K562 (cell line): ENCODE measurements around the gene ITGB2. TPM values are rescaled to one million over a fixed set of nuclear protein-coding genes. Genes with fewer than 3 reads are reported as not detected.
A peak's percentile ranks its signal among the peaks of the same experiment; 100 is the strongest.

Experiments used
- ATAC-seq: fragments of 200-7000 bp; cut with Tn5 transposase; 3 replicates; pipeline ENCODE4 v1.9.1; 2020; ENCODE audit warnings: moderate library complexity
- BruUV-seq: library from RNA; stranded (reverse); fragments of 400-500 nt; replicated peaks from 2 replicates; lab custom pipeline; 2021; lab: Mats Ljungman, UMichigan
- CTCF ChIA-PET: fragments of 300-600 bp; formaldehyde crosslinking; extraction: SDS; loops from one replicate; lab custom pipeline; 2021; ENCODE audit warnings: low intra/inter-chr PET ratio; lab: Yijun Ruan, JAX
- POLR2A ChIA-PET: fragments of 300-600, 350-650 bp; sonication (Branson Sonifier 250); formaldehyde crosslinking; extraction: SDS; loops from one replicate; lab custom pipeline; 2021; ENCODE audit warnings: antibody characterized with exemption, inconsistent platforms; lab: Yijun Ruan, JAX
- DNase-seq, 4 experiments: peaks; one replicate each; pipeline versions ENCODE4 v3.0.0 to v3.0.0-alpha.2; 2011 to 2018; ENCODE audit warnings: low spot score in 3 of 4, mixed read lengths in 3 of 4; ENCODE audit errors: extremely low read depth in 1 of 4
- FAIRE-seq: peaks from 2 replicates; lab custom pipeline; 2011; peaks lifted over from hg19 to GRCh38; lab: Jason Lieb, UNC
- H2AFZ ChIP-seq: 2 replicates; pipeline ENCODE4 v1.6.0; 2011; ENCODE audit warnings: low read depth, low read length, control low read depth, inconsistent platforms
- H3K27ac ChIP-seq: fragments of 200-600 bp; 3 replicates; pipeline ENCODE4 v1.8.0; 2011; ENCODE audit warnings: low read depth, mild to moderate bottlenecking, control low read depth, inconsistent platforms, low read length, moderate library complexity, mixed read lengths; ENCODE audit errors: extremely low read depth
- H3K27me3 ChIP-seq, 2 experiments: fragments of 300-600 bp in 1 of 2; 2 replicates in 1 of 2; 3 replicates in 1 of 2; pipeline versions ENCODE4 v1.6.0 to v1.8.0; 2011; ENCODE audit warnings: inconsistent platforms in 2 of 2, low read length in 2 of 2, mild to moderate bottlenecking in 1 of 2, mixed read lengths in 1 of 2, moderate library complexity in 1 of 2; ENCODE audit not compliant: control insufficient read depth in 2 of 2, insufficient read depth in 2 of 2
- H3K36me3 ChIP-seq: fragments of 300-600 bp; 3 replicates; pipeline ENCODE4 v1.8.0; 2011; ENCODE audit warnings: mild to moderate bottlenecking, low read length, inconsistent platforms; ENCODE audit not compliant: control insufficient read depth, insufficient read depth
- H3K4me1 ChIP-seq, 2 experiments: fragments of 200-600 bp in 1 of 2; replicated peaks in 1 of 2; 2 replicates in 1 of 2; 3 replicates in 1 of 2; pipeline versions ENCODE4 v1.5.1 to v1.8.0; 2011; ENCODE audit warnings: inconsistent platforms in 2 of 2, low read length in 2 of 2, mild to moderate bottlenecking in 1 of 2, mixed read lengths in 1 of 2, moderate library complexity in 1 of 2; ENCODE audit not compliant: control insufficient read depth in 2 of 2, insufficient read depth in 2 of 2
- H3K4me2 ChIP-seq: 2 replicates; pipeline ENCODE4 v1.6.1; 2011; ENCODE audit warnings: low read length, control low read depth, inconsistent platforms, mixed read lengths; ENCODE audit not compliant: insufficient read depth
- H3K4me3 ChIP-seq: fragments of 200-600 bp; sonication (generic), shearing (Covaris generic); 2 replicates; pipeline ENCODE4 v1.5.1; 2016; ENCODE audit warnings: control low read depth, inconsistent platforms
- H3K79me2 ChIP-seq: fragments of 200-600 bp; 3 replicates; pipeline ENCODE4 v1.8.0; 2011; ENCODE audit warnings: low read length, inconsistent platforms; ENCODE audit not compliant: control insufficient read depth, insufficient read depth
- H3K9ac ChIP-seq, 2 experiments: 2 replicates each; pipeline versions ENCODE4 v1.6.0 to v1.6.1; 2011; ENCODE audit warnings: low read depth in 2 of 2, low read length in 2 of 2, control low read depth in 1 of 2, inconsistent platforms in 1 of 2, mild to moderate bottlenecking in 1 of 2, mixed read lengths in 1 of 2; ENCODE audit not compliant: insufficient read depth in 1 of 2
- H3K9me1 ChIP-seq: one replicate; pipeline ENCODE4 v1.6.0; 2011; ENCODE audit warnings: inconsistent platforms, mild to moderate bottlenecking, low read length, moderate library complexity; ENCODE audit not compliant: control insufficient read depth, insufficient read depth
- H3K9me3 ChIP-seq: replicated peaks from 2 replicates; pipeline ENCODE4 v1.5.1; 2011; ENCODE audit warnings: low read depth, low read length, inconsistent platforms; ENCODE audit not compliant: control insufficient read depth, insufficient read depth
- H4K20me1 ChIP-seq: replicated peaks from 2 replicates; pipeline ENCODE4 v1.6.1; 2011; ENCODE audit warnings: low read length, inconsistent platforms, mixed read lengths; ENCODE audit not compliant: control insufficient read depth, insufficient read depth
- CHAMP1 ChIP-seq: fragments of 450-650 bp; IDR thresholded peaks from 2 replicates; pipeline ENCODE4 v1.6.1; 2016; ENCODE audit warnings: mild to moderate bottlenecking
- ELK1 ChIP-seq: sonication (generic); formaldehyde crosslinking; IDR thresholded peaks from 2 replicates; pipeline ENCODE4 v1.8.1; 2022; ENCODE audit warnings: missing genetic modification reagents
- GABPB1 ChIP-seq: sonication (generic); formaldehyde crosslinking; IDR thresholded peaks from 2 replicates; pipeline ENCODE4 v1.8.0; 2022; ENCODE audit warnings: mild to moderate bottlenecking, missing genetic modification reagents
- GABPB2 ChIP-seq: fragments of 250-450 bp; sonication (Bioruptor Pico); conservative IDR thresholded peaks from 2 replicates; pipeline ENCODE4 v1.5.1; 2021; ENCODE audit warnings: mild to moderate bottlenecking
- JUND ChIP-seq, 2 experiments: IDR thresholded peaks; 2 replicates in 1 of 2; 3 replicates in 1 of 2; pipeline ENCODE4 v1.6.1; 2011; ENCODE audit warnings: borderline replicate concordance in 2 of 2, low read depth in 2 of 2, low read length in 2 of 2, improper control_type of control experiment in 1 of 2, missing biosample characterization in 1 of 2, missing genetic modification characterization in 1 of 2, missing genetic modification reagents in 1 of 2
- KLF1 ChIP-seq: fragments of 450-650 bp; IDR thresholded peaks from 2 replicates; pipeline ENCODE4 v1.6.1; 2016; ENCODE audit warnings: missing genetic modification characterization, missing compliant biosample characterization
- MCM3 ChIP-seq: fragments of 450-650 bp; IDR thresholded peaks from 2 replicates; pipeline ENCODE4 v1.6.1; 2016
- NFIX ChIP-seq: fragments of 250-450 bp; sonication (Bioruptor Pico); IDR thresholded peaks from 2 replicates; pipeline ENCODE4 v1.4.0; 2020; ENCODE audit warnings: low read depth, mild to moderate bottlenecking, moderate library complexity
- RBM34 ChIP-seq: fragments of 200-400 bp; formaldehyde crosslinking; IDR thresholded peaks from 2 replicates; pipeline ENCODE4 v1.6.1; 2018; ENCODE audit warnings: low read length, borderline replicate concordance; ENCODE audit not compliant: insufficient read depth
- SAFB2 ChIP-seq: fragments of 200-400 bp; formaldehyde crosslinking; IDR thresholded peaks from 2 replicates; pipeline ENCODE4 v1.6.1; 2018; ENCODE audit warnings: borderline replicate concordance, low read length, low read depth, moderate library complexity; ENCODE audit not compliant: severe bottlenecking
- SIN3A ChIP-seq, 2 experiments: fragments of 150-350 bp in 1 of 2; IDR thresholded peaks; 2 replicates each; pipeline ENCODE4 v1.6.1; 2011 to 2016; ENCODE audit warnings: borderline replicate concordance in 2 of 2, low read depth in 2 of 2, low read length in 2 of 2, mild to moderate bottlenecking in 2 of 2, moderate library complexity in 2 of 2; ENCODE audit not compliant: control insufficient read depth in 1 of 2
- YBX1 ChIP-seq: fragments of 450-650 bp; IDR thresholded peaks from 2 replicates; pipeline ENCODE4 v1.7.1; 2016; ENCODE audit warnings: mild to moderate bottlenecking
- ZNF12 ChIP-seq: sonication (generic); formaldehyde crosslinking; IDR thresholded peaks from 2 replicates; pipeline ENCODE4 v1.4.0; 2020; ENCODE audit warnings: mild to moderate bottlenecking, missing genetic modification reagents
- ZNF316 ChIP-seq: fragments of 450-650 bp; IDR thresholded peaks from 2 replicates; pipeline ENCODE4 v1.6.1; 2016
- ZNF668 ChIP-seq: fragments of 250-450 bp; sonication (Bioruptor Pico); IDR thresholded peaks from 2 replicates; pipeline ENCODE4 v1.8.0; 2022; ENCODE audit warnings: mild to moderate bottlenecking, inconsistent platforms
- WGBS: fragments of 100-300 bp; shearing (Covaris generic); methylation state at CpG from one replicate; pipeline ENCODE4 v1.1.6; 2016; ENCODE audit warnings: low coverage, mixed read lengths; ENCODE audit not compliant: insufficient coverage; ENCODE audit errors: missing lambda C conversion rate; 5-methylcytosine and 5-hydroxymethylcytosine counted together
- in situ Hi-C: fragments of 300-500 bp; cut with MboI; formaldehyde crosslinking; loops from 4 replicates; pipeline ENCODE4 v1.15.0; 2018; ENCODE audit warnings: inconsistent platforms, mixed read lengths
- intact Hi-C: fragments of 100-400 bp; cut with micrococcal nuclease; formaldehyde crosslinking; loops from 2 replicates; pipeline ENCODE4 v1.14.2; 2022
- polyA plus RNA-seq, 8 experiments: library from polyadenylated mRNA; depleted of rRNA in 4 of 8; stranded (reverse) in 5 of 8; unstranded in 3 of 8; fragments of >200 nt; fragmentation: Nextera tagmentation in 2 of 8; fragmentation: Illumina TruSeq in 1 of 8; extraction: Ambion mirVana in 2 of 8; extraction: Trizol in 1 of 8; gene quantifications; 2 replicates each; pipeline versions ENCODE4 v1.2.1 to v1.2.3, GENCODE V29; 2011 to 2014; ENCODE audit warnings: inconsistent platforms in 1 of 8, missing spikeins in 1 of 8
- total RNA-seq, 7 experiments: library from RNA; depleted of rRNA in 6 of 7; stranded (reverse); fragments of >200 nt in 6 of 7; fragmentation: Illumina TruSeq in 2 of 7; extraction: Trizol in 2 of 7; gene quantifications; 2 replicates each; pipeline versions ENCODE4 v1.2.1 to v1.2.3, GENCODE V29; 2011 to 2021; ENCODE audit warnings: low replicate concordance in 1 of 7
- TF ChIP-seq, protein P1 (sequence below): fragments of 450-650 bp; IDR thresholded peaks from 2 replicates; pipeline ENCODE4 v1.6.1; 2018; ENCODE audit not compliant: partially characterized antibody

ITGB2 gene
- total and polyA plus RNA-seq, 9 of the 15 experiments (the other 6 are each of a cell fraction or from before 2014, with no cell fraction given) = 0.07 to 1.3 (median 0.51) TPM; not detected in 2

DNA sequence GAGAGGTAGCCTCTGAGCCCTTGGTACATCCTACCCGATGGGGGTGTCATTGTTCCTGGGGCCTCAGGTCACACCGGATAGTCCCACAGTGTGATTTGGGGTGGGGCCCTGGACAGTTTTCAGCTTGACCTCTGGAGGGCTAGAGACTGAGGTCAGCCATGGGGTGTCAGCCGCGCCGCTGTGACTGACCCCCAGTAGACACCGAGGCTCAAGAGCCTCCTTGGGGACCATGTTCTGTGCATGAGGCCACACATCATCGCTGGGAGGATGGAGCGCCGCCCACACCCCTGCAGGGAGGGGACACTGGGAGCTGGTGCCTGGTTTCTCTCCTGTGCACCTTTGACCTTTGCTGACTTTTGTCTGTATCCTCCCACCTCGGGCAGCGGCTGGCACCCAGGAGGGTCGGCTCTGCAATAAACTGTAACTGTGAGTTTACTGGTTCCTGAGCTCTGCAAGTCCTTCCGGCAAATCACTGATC lies 22.6 kb downstream of the ITGB2 start:
- no peak overlapping the region for H3K9ac ChIP-seq
- peak; percentile 7 for ATAC-seq
- peaks cover 37 to 79% of the 10 kb centered on the region in 2 experiments for H3K27me3 ChIP-seq
- H3K4me1 ChIP-seq = peaks cover 6 to 63% of the 10 kb centered on the region in 2 experiments
- no peak overlapping the region for H2AFZ ChIP-seq
- intact Hi-C loops = no loop called here
- H3K9me1 ChIP-seq = no peaks in the 10 kb centered on the region
- CTCF ChIA-PET = no interaction called here
- H3K79me2 ChIP-seq = no peaks in the 10 kb centered on the region
- peaks cover 12% of the 10 kb centered on the region for H3K9me3 ChIP-seq
- no TSS peak for BruUV-seq
- in situ Hi-C loops = no loop called here
- H3K36me3 ChIP-seq = no peaks in the 10 kb centered on the region; the same call in 2 of the 3 replicates
- no peak overlapping the region for H3K4me2 ChIP-seq
- no peak overlapping the region for H3K4me3 ChIP-seq
- H4K20me1 ChIP-seq = peaks cover 14% of the 10 kb centered on the region; the same call in 1 of the 2 replicates
- no peak for FAIRE-seq
- DNase-seq = no peak
- POLR2A ChIA-PET = interaction anchor here (0.5 to 1.5 kb wide), 5 partner anchors 9 to 1049 kb away, joined by 3 to 4 read pairs (median 4); no protein-coding TSS in a partner anchor
- 15% methylated on average over 13 of the region's 13 CpGs for WGBS
- no peak overlapping the region for H3K27ac ChIP-seq
- TF ChIP-seq GABPB2 (no peak), GABPB1 (CRISPR knock-in tag) (no peak), JUND (IDR thresholded peaks at IDR 0.05; ENCODE audit: borderline replicate concordance, low read depth, low read length) (no peak), JUND (tag; IDR thresholded peaks at IDR 0.05; ENCODE audit: borderline replicate concordance, low read depth, low read length) (no peak), RBM34 (no peak), ZNF668 (no peak), CHAMP1 (no peak), ZNF12 (CRISPR knock-in tag) (no peak), MCM3 (no peak), YBX1 (no peak), ELK1 (CRISPR knock-in tag) (no peak), SAFB2 (no peak), NFIX (CRISPR knock-in tag) (no peak), KLF1 (tag) (0 out of 2 replicates have a peak, but pooled peaks have one; percentile 3), ZNF316 (no peak), SIN3A (IDR thresholded peaks at IDR 0.05; ENCODE audit: borderline replicate concordance in 2 of 2, control insufficient read depth in 1 of 2, low read depth in 2 of 2, low read length in 2 of 2) (no peak)
- TF ChIP-seq, protein P1, sequence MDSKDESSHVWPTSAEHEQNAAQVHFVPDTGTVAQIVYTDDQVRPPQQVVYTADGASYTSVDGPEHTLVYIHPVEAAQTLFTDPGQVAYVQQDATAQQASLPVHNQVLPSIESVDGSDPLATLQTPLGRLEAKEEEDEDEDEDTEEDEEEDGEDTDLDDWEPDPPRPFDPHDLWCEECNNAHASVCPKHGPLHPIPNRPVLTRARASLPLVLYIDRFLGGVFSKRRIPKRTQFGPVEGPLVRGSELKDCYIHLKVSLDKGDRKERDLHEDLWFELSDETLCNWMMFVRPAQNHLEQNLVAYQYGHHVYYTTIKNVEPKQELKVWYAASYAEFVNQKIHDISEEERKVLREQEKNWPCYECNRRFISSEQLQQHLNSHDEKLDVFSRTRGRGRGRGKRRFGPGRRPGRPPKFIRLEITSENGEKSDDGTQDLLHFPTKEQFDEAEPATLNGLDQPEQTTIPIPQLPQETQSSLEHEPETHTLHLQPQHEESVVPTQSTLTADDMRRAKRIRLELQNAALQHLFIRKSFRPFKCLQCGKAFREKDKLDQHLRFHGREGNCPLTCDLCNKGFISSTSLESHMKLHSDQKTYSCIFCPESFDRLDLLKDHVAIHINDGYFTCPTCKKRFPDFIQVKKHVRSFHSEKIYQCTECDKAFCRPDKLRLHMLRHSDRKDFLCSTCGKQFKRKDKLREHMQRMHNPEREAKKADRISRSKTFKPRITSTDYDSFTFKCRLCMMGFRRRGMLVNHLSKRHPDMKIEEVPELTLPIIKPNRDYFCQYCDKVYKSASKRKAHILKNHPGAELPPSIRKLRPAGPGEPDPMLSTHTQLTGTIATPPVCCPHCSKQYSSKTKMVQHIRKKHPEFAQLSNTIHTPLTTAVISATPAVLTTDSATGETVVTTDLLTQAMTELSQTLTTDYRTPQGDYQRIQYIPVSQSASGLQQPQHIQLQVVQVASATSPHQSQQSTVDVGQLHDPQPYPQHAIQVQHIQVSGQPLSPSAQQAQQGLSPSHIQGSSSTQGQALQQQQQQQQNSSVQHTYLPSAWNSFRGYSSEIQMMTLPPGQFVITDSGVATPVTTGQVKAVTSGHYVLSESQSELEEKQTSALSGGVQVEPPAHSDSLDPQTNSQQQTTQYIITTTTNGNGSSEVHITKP = peak; percentile 65
